ENCODE results near the gene RPRD1B. TPM values are rescaled to one million over a fixed set of nuclear protein-coding genes. Genes with fewer than 3 reads are reported as not detected.

The RPRD1B gene
- total and polyA plus RNA-seq, 2 of the 8 experiments (the other 6 are each of a cell fraction or from before 2014, with no cell fraction given), result 10.3 to 20.9 TPM

DNA sequence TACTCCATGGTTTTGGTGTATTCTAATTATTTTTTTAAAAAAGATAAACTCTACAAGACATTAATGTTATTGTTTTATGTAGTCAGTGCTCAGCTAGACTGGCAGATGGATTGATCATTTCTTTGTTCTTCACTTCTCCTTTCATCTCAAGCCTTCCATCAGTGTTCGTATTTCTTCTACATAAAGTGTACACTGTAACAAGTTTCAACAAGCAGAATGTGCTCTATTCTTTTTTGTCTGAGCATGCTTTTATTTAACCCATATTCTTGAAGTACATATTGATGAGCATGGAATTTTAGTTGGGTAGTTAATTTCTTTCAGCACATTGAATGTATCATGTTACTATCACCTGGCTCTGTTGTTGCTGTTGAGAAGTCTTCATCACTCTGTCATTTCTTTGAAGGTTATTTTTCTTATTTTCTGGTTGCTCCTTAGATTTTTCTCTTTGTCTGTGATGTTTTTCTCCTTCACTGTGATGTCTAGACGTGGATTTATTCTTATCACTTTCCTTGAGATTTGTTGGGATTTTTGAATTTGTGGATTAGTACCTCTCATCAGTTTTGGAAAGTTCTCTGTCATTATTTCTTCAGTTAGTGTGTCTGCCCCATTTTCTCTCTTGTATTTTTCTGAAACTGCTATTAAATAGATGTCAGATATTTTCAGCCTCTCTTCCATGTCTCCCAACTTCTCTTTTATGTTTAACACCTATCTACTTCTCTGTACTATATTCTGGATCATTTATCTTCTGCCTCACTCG lies 83.0 kb downstream of the RPRD1B start (continued):
- TF ChIP-seq TEAD4 (IDR thresholded peaks at IDR 0.05; ENCODE audit: low read depth, low read length), result no peak
